Naive thymus-derived CD8-positive, alpha-beta T cell (primary cell): Measurements from ENCODE around the gene PIH1D1. TPM values are rescaled to one million over a fixed set of nuclear protein-coding genes. Genes with fewer than 3 reads are reported as not detected.

ENCODE experiments used
- ATAC-seq, 2 donors: fragments of 150-1000 bp; cut with Tn5 transposase in 1 of 2; sonication (Bioruptor Pico), chemical (Tn5 transposase) in 1 of 2; 1 replicate in 1 of 2; 2 replicates in 1 of 2; pipeline ENCODE4 v1.10.0; 2021; ENCODE audit warnings: mild to moderate bottlenecking in 2 of 2, moderate library complexity in 2 of 2
- POLR2A ChIA-PET: fragments of 350-600 bp; sonication (Branson Sonifier 250); formaldehyde crosslinking; loops from one replicate; lab custom pipeline; 2021; ENCODE audit warnings: antibody characterized with exemption; lab: Charles Lee
- DNase-seq, 10 donors: peaks; one replicate each; pipeline versions ENCODE4 v3.0.0 to v3.0.0-alpha.2; 2020 to 2022
- H3K27ac Mint-ChIP-seq, 10 donors: one replicate each; pipeline ENCODE4 v1.8.0; 2020 to 2022; ENCODE audit warnings: mild to moderate bottlenecking in 10 of 10, mixed read lengths in 10 of 10, moderate library complexity in 4 of 10, inconsistent platforms in 1 of 10
- H3K27me3 Mint-ChIP-seq, 5 donors: one replicate each; pipeline ENCODE4 v1.8.0; 2021 to 2022; ENCODE audit warnings: mixed read lengths in 5 of 5
- H3K36me3 Mint-ChIP-seq, 3 donors: one replicate each; pipeline ENCODE4 v1.8.0; 2020 to 2022; ENCODE audit warnings: mixed read lengths in 3 of 3, mild to moderate bottlenecking in 2 of 3, inconsistent platforms in 1 of 3
- H3K4me1 Mint-ChIP-seq, 4 donors: one replicate each; pipeline ENCODE4 v1.8.0; 2021 to 2022; ENCODE audit warnings: mixed read lengths in 4 of 4
- H3K4me3 Mint-ChIP-seq, 10 donors: one replicate each; pipeline ENCODE4 v1.8.0; 2020 to 2022; ENCODE audit warnings: mild to moderate bottlenecking in 10 of 10, mixed read lengths in 10 of 10, moderate library complexity in 6 of 10, inconsistent platforms in 1 of 10
- H3K9me3 Mint-ChIP-seq, 9 donors: one replicate each; pipeline ENCODE4 v1.8.0; 2020 to 2022; ENCODE audit warnings: mixed read lengths in 9 of 9, mild to moderate bottlenecking in 3 of 9, inconsistent platforms in 1 of 9, moderate library complexity in 1 of 9
- polyA plus RNA-seq, 3 donors: library from polyadenylated mRNA; unstranded; fragments of 300-500 nt; fragmentation: Illumina TruSeq; gene quantifications; one replicate each; pipeline ENCODE4 v1.2.3, GENCODE V29; 2021
- total RNA-seq, 8 experiments: library from RNA in 2 of 8; stranded (reverse) in 2 of 8; gene quantifications; one replicate each; pipeline ENCODE4 v1.2.3 and lab custom pipeline; 2021 to 2026

The PIH1D1 gene
- total and polyA plus RNA-seq, 5 experiments from 2014 or later, result 85.3 to 179 (median 88.9) TPM

DNA sequence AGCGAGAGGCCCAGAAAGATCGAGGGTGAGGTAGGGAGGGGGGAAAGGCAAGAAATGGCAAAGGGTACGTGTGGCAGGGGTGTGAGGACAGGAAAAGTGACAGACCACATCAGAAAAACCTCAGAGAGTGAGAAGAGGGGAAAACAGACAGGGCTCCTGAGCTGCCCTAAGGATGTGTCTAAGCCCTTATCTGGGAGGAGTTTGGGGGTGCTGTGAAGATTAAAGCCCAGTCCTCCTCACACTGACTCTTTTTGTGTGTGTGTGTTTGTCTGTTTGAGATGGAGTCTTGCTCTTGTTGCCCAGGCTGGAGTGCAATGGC is 27.7 kb downstream of the PIH1D1 start:
- Mint-ChIP-seq H3K9me3 (peaks cover 0 to 2% (median 0%) of the 10 kb centered on the region in 9 donors), H3K27ac (peak overlapping the region in 4 of 10 donors; percentile 7 to 72 (median 49)), H3K4me1 (peaks cover 50 to 71% (median 66%) of the 10 kb centered on the region in 4 donors), H3K4me3 (peak overlapping the region; percentile 48 to 81 (median 74)), H3K27me3 (peaks cover 56 to 100% (median 83%) of the 10 kb centered on the region in 5 donors), H3K36me3 (peaks cover 0 to 10% (median 0%) of the 10 kb centered on the region in 3 donors)
- POLR2A ChIA-PET, result interaction anchor here (0.7 to 3.1 kb wide), 3 partner anchors 12 to 16 kb away, joined by 3 to 11 read pairs (median 3); no protein-coding TSS in a partner anchor
- peak in 3 of 10 donors; percentile 43 to 55 (median 44) for DNase-seq
- ATAC-seq, result peak; percentile 53 to 61

DNA sequence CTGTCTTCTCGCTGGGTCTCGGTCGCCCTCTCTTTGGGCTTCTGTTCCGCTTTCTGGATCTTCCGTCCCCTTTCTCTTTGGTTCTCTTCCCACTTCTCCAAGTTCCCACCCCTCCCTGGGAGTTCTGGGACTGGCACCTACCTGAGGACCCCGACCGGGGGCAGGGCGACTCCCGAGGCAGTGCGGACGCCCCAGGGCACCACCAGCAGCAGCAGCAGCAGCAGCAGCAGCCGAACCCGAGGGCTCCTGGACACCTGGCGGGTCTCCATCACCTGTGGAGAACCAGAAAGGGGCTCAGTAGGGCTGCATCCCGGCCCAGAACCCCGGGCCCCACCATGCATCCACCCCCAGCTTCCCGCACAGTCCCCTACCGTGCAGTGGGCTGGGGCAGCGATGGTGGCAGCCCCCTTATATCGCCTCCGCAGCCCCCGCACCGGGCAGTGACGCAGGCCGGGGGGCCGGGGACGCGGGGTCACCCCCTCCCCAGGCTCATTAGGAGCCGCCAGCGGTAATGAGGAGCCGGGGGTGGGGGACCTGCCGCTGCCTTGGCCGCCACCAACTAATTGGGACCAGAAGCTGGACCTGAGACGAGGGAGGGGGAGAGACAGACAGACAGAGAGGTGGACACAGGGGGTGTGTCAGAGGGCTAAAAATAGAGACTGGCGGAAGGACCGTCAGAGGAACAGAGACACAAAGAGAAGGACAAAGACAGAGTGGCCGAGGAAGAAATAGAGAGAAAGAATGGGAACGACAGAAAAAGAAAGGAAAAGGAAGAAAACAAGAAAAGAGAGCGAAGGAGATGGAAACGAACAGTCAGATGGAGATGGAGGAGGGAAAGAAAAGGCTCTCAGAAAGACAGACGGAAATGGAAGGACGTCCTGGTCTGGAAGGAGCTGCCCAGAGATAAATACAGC is 28.3 kb downstream of the PIH1D1 start, which contains the start of gene PTH2:
Gene PTH2 (minus strand): TSS at position 371 of the 914 bp plus-strand sequence. CDS start 102 bp downstream, at position 269.
- Mint-ChIP-seq H3K27me3 (peaks cover 57 to 100% (median 83%) of the 10 kb centered on the region in 5 donors), H3K4me3 (peak within 1 kb of the TSS; percentile 69 to 91 (median 79)), H3K9me3 (peaks cover 0 to 2% (median 0%) of the 10 kb centered on the region in 9 donors), H3K27ac (peak within 1 kb of the TSS in 5 of 10 donors; percentile 7 to 86 (median 72)), H3K4me1 (peaks cover 48 to 66% (median 61%) of the 10 kb centered on the region in 4 donors), H3K36me3 (peaks cover 0 to 10% (median 0%) of the 10 kb centered on the region in 3 donors)
- POLR2A ChIA-PET, result interaction anchor here (1.0 to 3.1 kb wide), 3 partner anchors 10 to 16 kb away, joined by 3 to 11 read pairs (median 4); no protein-coding TSS in a partner anchor
- DNase-seq (peak in 1 of 10 donors; percentile 60), ATAC-seq (peak in 1 of 2 donors; percentile 13)

DNA sequence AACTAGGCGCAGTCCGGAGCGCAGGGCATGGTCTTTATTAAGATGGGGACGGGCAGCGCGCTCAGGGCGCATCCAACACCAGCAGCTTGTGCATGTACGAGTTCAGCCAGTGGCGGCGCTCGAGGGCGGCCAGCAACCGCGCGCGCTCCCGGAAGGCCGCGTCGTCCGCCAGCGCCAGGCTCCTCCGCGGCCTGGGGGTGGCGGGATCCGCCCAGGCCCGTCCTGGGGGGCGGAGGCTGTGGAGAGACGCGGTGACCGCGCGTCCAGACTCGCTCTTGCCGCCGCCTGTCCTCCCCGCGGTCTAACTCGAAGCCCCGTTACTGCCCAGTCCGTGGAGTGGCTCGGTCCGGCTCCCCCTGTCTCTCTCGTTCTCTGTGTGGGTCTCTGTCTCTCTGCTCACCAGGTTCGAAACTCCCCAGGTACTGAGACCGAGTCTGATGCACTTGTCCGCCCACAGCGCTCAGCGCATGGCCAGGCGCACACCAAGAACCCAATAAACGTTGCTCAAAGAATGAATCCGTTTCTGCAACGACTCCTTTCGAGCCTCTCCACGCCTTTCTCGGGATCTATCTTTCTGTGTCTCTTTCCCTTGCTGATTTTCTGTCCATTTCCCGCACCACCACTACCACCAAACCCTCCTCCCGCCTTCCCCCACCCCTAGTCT is 29.1 kb downstream of the PIH1D1 start:
- ATAC-seq (peak; percentile 40 to 45), DNase-seq (peak in 4 of 10 donors; percentile 21 to 51 (median 46))
- H3K36me3 Mint-ChIP-seq, result peaks cover 0 to 10% (median 0%) of the 10 kb centered on the region in 3 donors
- peak overlapping the region; percentile 69 to 91 (median 78) for H3K4me3 Mint-ChIP-seq
- H3K27me3 Mint-ChIP-seq, result peaks cover 55 to 100% (median 82%) of the 10 kb centered on the region in 5 donors
- H3K9me3 Mint-ChIP-seq, result peaks cover 0 to 2% (median 0%) of the 10 kb centered on the region in 9 donors
- H3K27ac Mint-ChIP-seq, result peak overlapping the region in 3 of 10 donors; percentile 7 to 86 (median 74)
- POLR2A ChIA-PET, result interaction anchor here (1.5 kb wide), 1 partner anchor 11 kb away, joined by 4 read pairs; no protein-coding TSS in a partner anchor
- peaks cover 45 to 62% (median 53%) of the 10 kb centered on the region in 4 donors for H3K4me1 Mint-ChIP-seq

DNA sequence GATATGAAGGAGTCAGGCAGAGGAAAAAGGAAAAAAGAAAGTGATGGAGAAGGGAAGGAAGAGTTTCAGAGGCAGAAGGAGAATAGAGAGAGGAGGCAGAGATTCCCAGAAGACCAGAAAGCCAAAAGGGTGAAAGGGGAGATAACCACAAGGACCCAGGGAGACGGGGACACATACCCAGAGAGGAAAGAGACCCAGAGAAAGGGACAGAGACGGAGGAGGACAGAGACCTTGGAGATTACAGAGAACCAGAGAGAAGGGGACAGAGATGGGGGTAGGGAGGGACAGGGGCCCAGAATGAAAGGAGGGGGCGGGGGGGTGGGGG is 29.8 kb downstream of the PIH1D1 start:
- Mint-ChIP-seq H3K9me3 (peaks cover 0 to 2% (median 0%) of the 10 kb centered on the region in 9 donors), H3K4me1 (peaks cover 40 to 56% (median 48%) of the 10 kb centered on the region in 4 donors), H3K27me3 (peaks cover 50 to 95% (median 79%) of the 10 kb centered on the region in 5 donors), H3K27ac (peak overlapping the region in 3 of 10 donors; percentile 58 to 88 (median 85)), H3K4me3 (peak overlapping the region in 9 of 10 donors; percentile 43 to 89 (median 72)), H3K36me3 (peaks cover 0 to 9% (median 0%) of the 10 kb centered on the region in 3 donors)
- ATAC-seq (no peak), DNase-seq (no peak)
- POLR2A ChIA-PET, result interaction anchor here (1.5 kb wide), 1 partner anchor 12 kb away, joined by 4 read pairs; no protein-coding TSS in a partner anchor

- Mint-ChIP-seq H3K4me1 (peaks cover 34 to 52% (median 42%) of the 10 kb centered on the region in 4 donors), H3K36me3 (peaks cover 0 to 3% (median 0%) of the 10 kb centered on the region in 3 donors), H3K9me3 (peaks cover 0 to 2% (median 0%) of the 10 kb centered on the region in 9 donors), H3K4me3 (peak overlapping the region; percentile 7 to 89 (median 72)), H3K27me3 (peaks cover 44 to 90% (median 73%) of the 10 kb centered on the region in 5 donors), H3K27ac (peak overlapping the region in 4 of 10 donors; percentile 53 to 88 (median 72))
- POLR2A ChIA-PET, result interaction anchor here (1.3 to 1.7 kb wide), 2 partner anchors 13 to 18 kb away, joined by 3 to 4 read pairs; no protein-coding TSS in a partner anchor
- ATAC-seq (peak; percentile 21 to 72), DNase-seq (peak in 1 of 10 donors; percentile 25)
These were observed 30.4 kb downstream of the PIH1D1 start for GRCh38 chr19:49421039-49421877.

- no peak for ATAC-seq
- H3K36me3 Mint-ChIP-seq, result peaks cover 0 to 3% (median 0%) of the 10 kb centered on the region in 3 donors
- H3K27ac Mint-ChIP-seq, result peak overlapping the region in 3 of 10 donors; percentile 31 to 39 (median 33)
- DNase-seq, result no peak
- peak overlapping the region in 2 of 10 donors; percentile 42 to 73 for H3K4me3 Mint-ChIP-seq
- H3K9me3 Mint-ChIP-seq, result peaks cover 0 to 2% (median 0%) of the 10 kb centered on the region in 9 donors
- POLR2A ChIA-PET, result interaction anchor here (1.2 to 1.7 kb wide), 4 partner anchors 11 to 23 kb away, joined by 3 to 5 read pairs (median 4); no protein-coding TSS in a partner anchor
- peaks cover 32 to 42% (median 34%) of the 10 kb centered on the region in 4 donors for H3K4me1 Mint-ChIP-seq
- peaks cover 36 to 79% (median 63%) of the 10 kb centered on the region in 5 donors for H3K27me3 Mint-ChIP-seq
These were observed 31.4 kb downstream of the PIH1D1 start for GRCh38 chr19:49420227-49420626.

DNA sequence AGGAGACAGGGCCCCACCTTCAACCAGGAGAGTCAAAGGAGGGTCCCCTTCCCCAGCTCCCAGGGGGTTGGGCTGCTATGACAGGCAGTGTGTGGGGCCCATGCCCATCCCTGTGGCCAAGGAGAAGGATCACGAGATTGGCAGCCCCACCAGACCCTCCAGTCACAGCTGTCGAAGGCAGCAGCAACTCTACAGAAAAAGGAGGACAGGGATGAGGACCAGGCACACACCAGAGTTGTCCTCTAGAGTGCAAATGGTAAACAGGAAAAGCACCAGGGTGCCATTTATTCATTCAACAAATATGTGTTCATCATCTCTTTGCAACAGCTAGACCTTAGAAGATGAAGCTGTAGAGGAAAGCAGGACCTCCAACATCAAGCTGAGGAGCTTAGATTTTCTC is 32.4 kb downstream of the PIH1D1 start:
- Mint-ChIP-seq H3K27ac (no peak overlapping the region), H3K36me3 (peaks cover 0 to 3% (median 0%) of the 10 kb centered on the region in 3 donors), H3K27me3 (peaks cover 31 to 69% (median 53%) of the 10 kb centered on the region in 5 donors), H3K4me1 (peaks cover 28 to 34% (median 31%) of the 10 kb centered on the region in 4 donors), H3K9me3 (peaks cover 0 to 2% (median 0%) of the 10 kb centered on the region in 9 donors), H3K4me3 (no peak overlapping the region)
- POLR2A ChIA-PET, result interaction anchor here (1.1 to 1.7 kb wide), 3 partner anchors 15 to 76 kb away, joined by 3 to 4 read pairs (median 4); no protein-coding TSS in a partner anchor
- no peak for ATAC-seq
- DNase-seq, result no peak

GRCh38 chr19:49418511-49418910 is 33.1 kb downstream of the PIH1D1 start:
- peaks cover 0 to 3% (median 0%) of the 10 kb centered on the region in 3 donors for H3K36me3 Mint-ChIP-seq
- peaks cover 27 to 62% (median 47%) of the 10 kb centered on the region in 5 donors for H3K27me3 Mint-ChIP-seq
- no peak overlapping the region for H3K4me3 Mint-ChIP-seq
- POLR2A ChIA-PET, result interaction anchor here (0.5 to 1.5 kb wide), 2 partner anchors 9 to 31 kb away, joined by 4 read pairs; no protein-coding TSS in a partner anchor
- peaks cover 22 to 27% (median 24%) of the 10 kb centered on the region in 4 donors for H3K4me1 Mint-ChIP-seq
- no peak overlapping the region for H3K27ac Mint-ChIP-seq
- DNase-seq (no peak), ATAC-seq (no peak)
- peaks cover 0 to 2% (median 0%) of the 10 kb centered on the region in 9 donors for H3K9me3 Mint-ChIP-seq

GRCh38 chr19:49417088-49417487 is 34.5 kb downstream of the PIH1D1 start:
- DNase-seq, result no peak
- H3K9me3 Mint-ChIP-seq, result peaks cover 0 to 2% (median 0%) of the 10 kb centered on the region in 9 donors
- peaks cover 0 to 3% (median 0%) of the 10 kb centered on the region in 3 donors for H3K36me3 Mint-ChIP-seq
- POLR2A ChIA-PET, result interaction anchor here (0.6 to 1.5 kb wide), 3 partner anchors 11 to 218 kb away, joined by 3 to 4 read pairs (median 3); no protein-coding TSS in a partner anchor
- H3K27ac Mint-ChIP-seq, result no peak overlapping the region
- peaks cover 23 to 48% (median 40%) of the 10 kb centered on the region in 5 donors for H3K27me3 Mint-ChIP-seq
- no peak overlapping the region for H3K4me3 Mint-ChIP-seq
- peaks cover 17 to 24% (median 18%) of the 10 kb centered on the region in 4 donors for H3K4me1 Mint-ChIP-seq
- ATAC-seq, result no peak

- ATAC-seq (no peak), DNase-seq (no peak)
- Mint-ChIP-seq H3K27me3 (peaks cover 17 to 35% (median 28%) of the 10 kb centered on the region in 5 donors), H3K9me3 (peaks cover 0 to 2% (median 0%) of the 10 kb centered on the region in 9 donors), H3K4me3 (no peak overlapping the region), H3K27ac (peak overlapping the region in 1 of 10 donors; percentile 53), H3K4me1 (peaks cover 15 to 25% (median 20%) of the 10 kb centered on the region in 4 donors), H3K36me3 (no peaks in the 10 kb centered on the region)
- POLR2A ChIA-PET, result interaction anchor here (0.6 kb wide), 1 partner anchor 28 kb away, joined by 5 read pairs; no protein-coding TSS in a partner anchor
These were observed 35.8 kb downstream of the PIH1D1 start for GRCh38 chr19:49415810-49416200.
